ENCODE measurements around the gene SERPINA4. TPM values are rescaled to one million over a fixed set of nuclear protein-coding genes. Genes with fewer than 3 reads are reported as not detected.

SERPINA4 gene
- total and polyA plus RNA-seq, 2 of the 13 experiments (the other 11 are each of a cell fraction or from before 2014, with no cell fraction given): 39.1 to 57.8 TPM

GRCh38 chr14:94593749-94594431, 32.6 kb downstream of the SERPINA4 start (continued):
- peak; percentile 27; the same call in 1 of the 2 replicates for TF ChIP-seq DZIP1 (CRISPR knock-in tag; IDR thresholded peaks at IDR 0.05)
- peak; percentile 99 for TF ChIP-seq REPIN1 (CRISPR knock-in tag; IDR thresholded peaks at IDR 0.05; ENCODE audit: borderline replicate concordance, low read depth)
- TF ChIP-seq NCOR1 (IDR thresholded peaks at IDR 0.05; ENCODE audit: borderline replicate concordance, low read length): peak; percentile 100
- TF ChIP-seq ZNF672 (CRISPR knock-in tag; IDR thresholded peaks at IDR 0.05): no peak; the same call in 1 of the 2 replicates
- TF ChIP-seq JUND (CRISPR knock-in tag; IDR thresholded peaks at IDR 0.05): peak; percentile 96
- TF ChIP-seq NFIB (CRISPR knock-in tag; IDR thresholded peaks at IDR 0.05; ENCODE audit: borderline replicate concordance): no peak
- no peak for TF ChIP-seq ZNF619 (CRISPR knock-in tag; IDR thresholded peaks at IDR 0.05)
- peak; percentile 94 for TF ChIP-seq ZFP36L1 (CRISPR knock-in tag; IDR thresholded peaks at IDR 0.05)
- peak; percentile 99 for TF ChIP-seq ATF3 (CRISPR knock-in tag; IDR thresholded peaks at IDR 0.05)
- no peak for TF ChIP-seq PRPF4 (IDR thresholded peaks at IDR 0.05; ENCODE audit: low read depth, low read length, poor library complexity, severe bottlenecking)
- peak; percentile 52; the same call in 1 of the 2 replicates for TF ChIP-seq SRF (IDR thresholded peaks at IDR 0.05; ENCODE audit: low read depth, low read length)
- no peak; the same call in 1 of the 2 replicates for TF ChIP-seq HES4 (CRISPR knock-in tag; IDR thresholded peaks at IDR 0.05; ENCODE audit: borderline replicate concordance)
- TF ChIP-seq RBAK (CRISPR knock-in tag; IDR thresholded peaks at IDR 0.05): 0 out of 2 replicates have a peak, but pooled peaks have one; percentile 61
- no peak for TF ChIP-seq TAF15 (IDR thresholded peaks at IDR 0.05; ENCODE audit: low read depth, low read length, poor library complexity, severe bottlenecking)
- peak; percentile 78; the same call in 1 of the 2 replicates for TF ChIP-seq RFXAP (CRISPR knock-in tag; IDR thresholded peaks at IDR 0.05; ENCODE audit: borderline replicate concordance)
- TF ChIP-seq SNRNP70 (IDR thresholded peaks at IDR 0.05; ENCODE audit: low read depth, low read length): no peak
- 0 out of 2 replicates have a peak, but pooled peaks have one; percentile 44 for TF ChIP-seq RFXANK (CRISPR knock-in tag; IDR thresholded peaks at IDR 0.05)
- TF ChIP-seq MYNN (CRISPR knock-in tag; IDR thresholded peaks at IDR 0.05; ENCODE audit: low read depth): no peak
- TF ChIP-seq, protein P1, sequence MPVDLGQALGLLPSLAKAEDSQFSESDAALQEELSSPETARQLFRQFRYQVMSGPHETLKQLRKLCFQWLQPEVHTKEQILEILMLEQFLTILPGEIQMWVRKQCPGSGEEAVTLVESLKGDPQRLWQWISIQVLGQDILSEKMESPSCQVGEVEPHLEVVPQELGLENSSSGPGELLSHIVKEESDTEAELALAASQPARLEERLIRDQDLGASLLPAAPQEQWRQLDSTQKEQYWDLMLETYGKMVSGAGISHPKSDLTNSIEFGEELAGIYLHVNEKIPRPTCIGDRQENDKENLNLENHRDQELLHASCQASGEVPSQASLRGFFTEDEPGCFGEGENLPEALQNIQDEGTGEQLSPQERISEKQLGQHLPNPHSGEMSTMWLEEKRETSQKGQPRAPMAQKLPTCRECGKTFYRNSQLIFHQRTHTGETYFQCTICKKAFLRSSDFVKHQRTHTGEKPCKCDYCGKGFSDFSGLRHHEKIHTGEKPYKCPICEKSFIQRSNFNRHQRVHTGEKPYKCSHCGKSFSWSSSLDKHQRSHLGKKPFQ (CRISPR knock-in tag; IDR thresholded peaks at IDR 0.05; ENCODE audit: insufficient replicate concordance): peak; percentile 80
- TF ChIP-seq NCOA5 (CRISPR knock-in tag; IDR thresholded peaks at IDR 0.05): no peak
- peak; percentile 80 for TF ChIP-seq SP4 (CRISPR knock-in tag; IDR thresholded peaks at IDR 0.05)
- TF ChIP-seq HOXA7 (CRISPR knock-in tag; IDR thresholded peaks at IDR 0.05): no peak
- peak; percentile 95 for TF ChIP-seq ZNF552 (CRISPR knock-in tag; IDR thresholded peaks at IDR 0.05; ENCODE audit: borderline replicate concordance)

Data from HepG2 (cell line).